Ishikawa (cell line): ENCODE measurements around the gene RAVER2.

ENCODE experiments used
- EP300 ChIP-seq: IDR thresholded peaks from 2 replicates; pipeline ENCODE4 v1.6.1; 2012; ENCODE audit warnings: borderline replicate concordance
- RAD21 ChIP-seq: IDR thresholded peaks from 2 replicates; pipeline ENCODE4 v1.6.1; 2012; ENCODE audit warnings: low read depth
- TAF1 ChIP-seq: IDR thresholded peaks from 2 replicates; pipeline ENCODE4 v1.6.1; 2012; ENCODE audit warnings: low read depth, mild to moderate bottlenecking
- ZBTB7A ChIP-seq: IDR thresholded peaks from 2 replicates; pipeline ENCODE4 v1.6.1; 2012; ENCODE audit warnings: low read depth
- TF ChIP-seq, protein P1 (sequence below): IDR thresholded peaks from 2 replicates; pipeline ENCODE4 v1.6.1; 2012
- TF ChIP-seq, protein P2 (sequence below): IDR thresholded peaks from 2 replicates; pipeline ENCODE4 v1.6.1; 2012; ENCODE audit warnings: low read depth, mild to moderate bottlenecking

- no peak for TF ChIP-seq TAF1
- TF ChIP-seq EP300: no peak
- TF ChIP-seq RAD21: no peak
- TF ChIP-seq, protein P1, sequence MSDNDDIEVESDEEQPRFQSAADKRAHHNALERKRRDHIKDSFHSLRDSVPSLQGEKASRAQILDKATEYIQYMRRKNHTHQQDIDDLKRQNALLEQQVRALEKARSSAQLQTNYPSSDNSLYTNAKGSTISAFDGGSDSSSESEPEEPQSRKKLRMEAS: no peak
- TF ChIP-seq, protein P2, sequence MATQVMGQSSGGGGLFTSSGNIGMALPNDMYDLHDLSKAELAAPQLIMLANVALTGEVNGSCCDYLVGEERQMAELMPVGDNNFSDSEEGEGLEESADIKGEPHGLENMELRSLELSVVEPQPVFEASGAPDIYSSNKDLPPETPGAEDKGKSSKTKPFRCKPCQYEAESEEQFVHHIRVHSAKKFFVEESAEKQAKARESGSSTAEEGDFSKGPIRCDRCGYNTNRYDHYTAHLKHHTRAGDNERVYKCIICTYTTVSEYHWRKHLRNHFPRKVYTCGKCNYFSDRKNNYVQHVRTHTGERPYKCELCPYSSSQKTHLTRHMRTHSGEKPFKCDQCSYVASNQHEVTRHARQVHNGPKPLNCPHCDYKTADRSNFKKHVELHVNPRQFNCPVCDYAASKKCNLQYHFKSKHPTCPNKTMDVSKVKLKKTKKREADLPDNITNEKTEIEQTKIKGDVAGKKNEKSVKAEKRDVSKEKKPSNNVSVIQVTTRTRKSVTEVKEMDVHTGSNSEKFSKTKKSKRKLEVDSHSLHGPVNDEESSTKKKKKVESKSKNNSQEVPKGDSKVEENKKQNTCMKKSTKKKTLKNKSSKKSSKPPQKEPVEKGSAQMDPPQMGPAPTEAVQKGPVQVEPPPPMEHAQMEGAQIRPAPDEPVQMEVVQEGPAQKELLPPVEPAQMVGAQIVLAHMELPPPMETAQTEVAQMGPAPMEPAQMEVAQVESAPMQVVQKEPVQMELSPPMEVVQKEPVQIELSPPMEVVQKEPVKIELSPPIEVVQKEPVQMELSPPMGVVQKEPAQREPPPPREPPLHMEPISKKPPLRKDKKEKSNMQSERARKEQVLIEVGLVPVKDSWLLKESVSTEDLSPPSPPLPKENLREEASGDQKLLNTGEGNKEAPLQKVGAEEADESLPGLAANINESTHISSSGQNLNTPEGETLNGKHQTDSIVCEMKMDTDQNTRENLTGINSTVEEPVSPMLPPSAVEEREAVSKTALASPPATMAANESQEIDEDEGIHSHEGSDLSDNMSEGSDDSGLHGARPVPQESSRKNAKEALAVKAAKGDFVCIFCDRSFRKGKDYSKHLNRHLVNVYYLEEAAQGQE: no peak
- TF ChIP-seq ZBTB7A: no peak
Observed at GRCh38 chr1:64750875-64751274, 6.0 kb downstream of the RAVER2 start.
